Tibial artery (tissue), 4 donors: ENCODE data around the gene MYOF.

Source experiments
- DNase-seq, 2 donors: peaks; one replicate each; pipeline ENCODE4 v3.0.0-alpha.2; 2019
- H3K27ac ChIP-seq, 2 donors: fragments of 200-600 bp; sonication (generic) in 1 of 2; 1 replicate in 1 of 2; 2 replicates in 1 of 2; pipeline ENCODE4 v1.5.1; 2018 to 2019; ENCODE audit warnings: mild to moderate bottlenecking in 1 of 2
- H3K27me3 ChIP-seq, 2 donors: fragments of 200-600 bp; sonication (generic) in 1 of 2; one replicate each; pipeline versions ENCODE4 v1.5.1 to v1.6.0; 2016 to 2019
- H3K36me3 ChIP-seq, 3 donors: fragments of 200-600 bp; sonication (generic) in 2 of 3; one replicate each; pipeline ENCODE4 v1.5.1; 2016 to 2019; ENCODE audit warnings: mild to moderate bottlenecking in 2 of 3
- H3K4me1 ChIP-seq, 4 donors: fragments of 200-600 bp; sonication (generic) in 2 of 4; 1 replicate in 3 of 4; 2 replicates in 1 of 4; pipeline ENCODE4 v1.5.1; 2016 to 2019
- H3K4me3 ChIP-seq, 2 donors: fragments of 200-600 bp; sonication (generic) in 1 of 2; 1 replicate in 1 of 2; 2 replicates in 1 of 2; pipeline ENCODE4 v1.5.1; 2018 to 2019; ENCODE audit warnings: mild to moderate bottlenecking in 2 of 2
- H3K9me3 ChIP-seq, 3 donors: fragments of 200-600 bp; sonication (generic) in 1 of 3; one replicate each; pipeline ENCODE4 v1.5.1; 2016 to 2019
- CTCF ChIP-seq, 2 experiments: fragments of 200-600 bp in 1 of 2; fragments of 450-650 bp in 1 of 2; IDR thresholded peaks; one replicate each; pipeline ENCODE4 v1.5.1; 2017 to 2019; ENCODE audit warnings: antibody characterized with exemption in 2 of 2, mild to moderate bottlenecking in 1 of 2, moderate library complexity in 1 of 2
- intact Hi-C: fragments of 100-400 bp; cut with DNase I; formaldehyde crosslinking; loops from one replicate; pipeline ENCODE4 v1.15.0; 2023; ENCODE audit warnings: low total_unique reads

Gene MYOF

DNA sequence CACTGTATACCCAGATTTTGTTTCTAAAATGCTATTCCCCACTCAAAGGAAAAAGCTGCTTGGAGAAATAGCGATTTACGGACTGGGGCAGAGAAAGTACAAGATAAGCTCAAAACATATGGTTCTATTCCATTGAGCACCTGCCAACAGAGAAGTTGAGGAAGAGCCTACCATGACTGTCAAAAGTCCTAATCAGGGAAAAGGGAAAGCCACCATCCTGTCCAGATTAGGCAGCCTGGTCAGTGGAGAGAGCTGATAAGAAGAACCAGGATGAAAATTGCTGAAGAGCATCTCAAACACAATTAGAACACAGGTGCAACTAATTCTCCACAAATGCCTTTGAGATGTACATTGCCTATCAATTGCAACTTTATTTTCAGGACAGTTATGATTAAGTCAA lies 104.1 kb downstream of the MYOF start:
- H3K27ac ChIP-seq, result peak overlapping the region in 1 of 2 donors; percentile 87
- peaks cover 27 to 48% (median 40%) of the 10 kb centered on the region in 3 donors for H3K36me3 ChIP-seq
- peaks cover 0 to 49% (median 33%) of the 10 kb centered on the region in 4 donors for H3K4me1 ChIP-seq
- TF ChIP-seq CTCF (IDR thresholded peaks at IDR 0.05), result no peak
- H3K9me3 ChIP-seq, result no peaks in the 10 kb centered on the region
- no peak overlapping the region for H3K4me3 ChIP-seq
- intact Hi-C loops, result no loop called here
- H3K27me3 ChIP-seq, result no peaks in the 10 kb centered on the region
- no peak for DNase-seq

- peak; percentile 93 to 98 for TF ChIP-seq CTCF (IDR thresholded peaks at IDR 0.05)
- peak; percentile 55 to 82 for DNase-seq
- no peaks in the 10 kb centered on the region for H3K27me3 ChIP-seq
- peaks cover 41 to 62% (median 54%) of the 10 kb centered on the region in 3 donors for H3K36me3 ChIP-seq
- intact Hi-C loops, result no loop called here
- peaks cover 0 to 45% (median 33%) of the 10 kb centered on the region in 4 donors for H3K4me1 ChIP-seq
- H3K27ac ChIP-seq, result peak overlapping the region; percentile 79 to 87
- H3K4me3 ChIP-seq, result peak overlapping the region in 1 of 2 donors; percentile 25
- no peaks in the 10 kb centered on the region for H3K9me3 ChIP-seq
Observed at GRCh38 chr10:93376372-93377293, 105.5 kb downstream of the MYOF start.

- no peak overlapping the region for H3K27ac ChIP-seq
- no peaks in the 10 kb centered on the region for H3K4me1 ChIP-seq
- no peak for TF ChIP-seq CTCF (IDR thresholded peaks at IDR 0.05)
- DNase-seq, result no peak
- no peaks in the 10 kb centered on the region for H3K27me3 ChIP-seq
- H3K36me3 ChIP-seq, result peaks cover 56 to 93% (median 85%) of the 10 kb centered on the region in 3 donors
- intact Hi-C loops, result no loop called here
- H3K9me3 ChIP-seq, result no peaks in the 10 kb centered on the region
- H3K4me3 ChIP-seq, result no peak overlapping the region
Observed at GRCh38 chr10:93370961-93371360, 111.2 kb downstream of the MYOF start.

DNA sequence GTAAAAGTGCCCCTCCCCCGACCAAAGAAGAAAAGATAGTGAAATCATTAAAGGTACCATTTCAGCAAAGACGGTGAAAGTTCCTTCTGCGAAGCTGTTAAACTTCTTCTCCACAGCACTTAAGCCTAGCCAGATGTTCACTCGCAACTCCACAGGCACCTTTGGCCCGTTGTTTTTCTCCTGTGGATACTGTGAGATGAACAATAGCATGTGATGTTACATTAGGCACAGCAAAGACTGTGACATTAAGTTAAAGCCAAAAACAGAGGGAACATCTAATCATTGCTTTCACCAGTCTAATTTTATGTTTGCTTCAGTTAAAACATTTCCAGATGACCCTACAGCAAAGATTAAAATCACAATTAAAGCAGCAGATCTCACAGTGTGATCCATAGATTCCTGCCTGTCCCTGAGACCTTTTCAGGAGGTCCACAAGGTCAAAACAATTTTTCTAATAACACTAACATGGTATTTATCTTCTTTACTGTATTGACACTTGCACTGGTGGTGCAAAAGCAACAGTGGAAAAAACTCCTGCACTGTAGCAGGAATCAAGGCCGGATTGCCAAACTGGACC lies 112.5 kb downstream of the MYOF start:
- no peak overlapping the region for H3K27ac ChIP-seq
- no peak overlapping the region for H3K4me3 ChIP-seq
- peaks cover 50 to 91% (median 87%) of the 10 kb centered on the region in 3 donors for H3K36me3 ChIP-seq
- intact Hi-C loops, result no loop called here
- no peaks in the 10 kb centered on the region for H3K4me1 ChIP-seq
- no peak for TF ChIP-seq CTCF (IDR thresholded peaks at IDR 0.05)
- DNase-seq, result no peak
- no peaks in the 10 kb centered on the region for H3K27me3 ChIP-seq
- H3K9me3 ChIP-seq, result no peaks in the 10 kb centered on the region

GRCh38 chr10:93368210-93368609 lies 113.9 kb downstream of the MYOF start:
- Histone ChIP-seq H3K9me3 (no peaks in the 10 kb centered on the region), H3K27me3 (no peaks in the 10 kb centered on the region), H3K36me3 (peaks cover 43 to 91% (median 87%) of the 10 kb centered on the region in 3 donors), H3K4me3 (no peak overlapping the region), H3K27ac (no peak overlapping the region), H3K4me1 (no peaks in the 10 kb centered on the region)
- intact Hi-C loops, result no loop called here
- TF ChIP-seq CTCF (IDR thresholded peaks at IDR 0.05), result no peak
- DNase-seq, result no peak
